K562 treated with DMSO at 1 percent for 12 hours (cell line): Measurements from ENCODE around the gene GPRASP2. TPM values are rescaled to one million over a fixed set of nuclear protein-coding genes. Genes with fewer than 3 reads are reported as not detected.

Source experiments
- total RNA-seq: library from RNA; unstranded; fragments of 300-600 nt; gene quantifications from 2 replicates; pipeline ENCODE4 v1.2.3, GENCODE V29; 2022; ENCODE audit not compliant: insufficient read depth

The GPRASP2 gene
- total RNA-seq: 1.7 and 9.0 TPM in 2 replicates

GRCh38 chrX:102712216-102712966, at the start of gene GPRASP2:
GPRASP2 (plus strand) TSS chrX:102712448; CDS start chrX:102714870, 2,422 bp downstream.

DNA sequence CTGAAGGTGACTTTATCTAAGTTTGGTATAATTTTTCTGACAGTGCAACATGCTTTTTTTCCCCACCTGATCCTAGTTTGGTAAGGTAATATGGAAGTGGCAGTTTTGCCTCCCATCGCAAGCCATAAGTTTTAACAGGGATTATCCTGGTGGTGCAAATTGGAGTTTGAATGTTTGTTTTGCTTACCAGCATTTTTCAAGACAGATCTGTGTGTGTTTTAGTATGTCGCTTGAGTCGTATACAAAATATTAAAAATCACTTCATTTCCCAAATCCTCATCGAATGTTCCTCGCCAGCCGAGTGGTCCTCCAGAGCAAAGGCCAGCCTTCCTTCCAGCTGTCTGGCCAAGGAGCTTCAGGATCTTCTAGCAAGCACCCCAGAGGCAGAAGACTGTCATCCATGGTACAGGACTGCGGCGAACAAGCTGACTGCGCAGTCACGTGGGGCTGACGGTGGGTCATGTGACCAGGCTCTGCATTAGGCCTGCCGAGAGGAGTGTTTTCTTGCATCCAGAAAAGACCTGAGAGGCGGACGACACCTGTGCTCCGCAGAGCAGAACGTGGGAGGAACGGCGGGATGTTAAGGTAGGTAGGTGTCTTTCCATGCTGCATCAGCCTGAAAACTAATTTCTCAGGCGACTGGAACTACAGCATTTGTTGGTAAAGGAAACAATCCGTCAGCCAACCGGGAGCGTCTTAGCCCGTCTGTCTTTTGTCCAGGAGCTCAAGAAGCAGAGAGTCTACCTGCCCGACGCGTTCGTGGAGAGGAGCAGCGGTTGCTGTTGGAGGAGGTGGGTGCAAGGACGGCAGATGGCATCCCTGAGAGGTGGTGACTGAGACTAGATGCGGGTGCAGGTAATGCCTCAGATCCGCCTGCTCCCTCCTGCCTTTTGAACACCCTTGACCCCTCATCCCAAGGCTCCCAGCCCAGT, 8.3 kb downstream of the GPRASP2 start, which contains the start of gene GPRASP3:
GPRASP3 (plus strand) TSS at position 507 of the 932 bp plus-strand sequence. CDS start 28,253 bp downstream, outside the sequence.

Other genes starting within 250 kb of the GPRASP2 start
- gene TCP11X2, start 240.6 kb upstream of the GPRASP2 start, total RNA-seq: not detected in 2 replicates
- not detected in 2 replicates for gene TMSB15A, start 195.7 kb upstream of the GPRASP2 start, total RNA-seq
- 3.2 and 13.8 TPM in 2 replicates for gene ARMCX5, start 112.9 kb upstream of the GPRASP2 start, total RNA-seq
- 0.13 and 0.35 TPM in 2 replicates for gene GPRASP1, start 61.0 kb upstream of the GPRASP2 start, total RNA-seq
- gene GPRASP3, start 8.3 kb downstream of the GPRASP2 start, total RNA-seq: 0.50 and 3.6 TPM in 2 replicates
- gene RAB40AL, start 224.8 kb downstream of the GPRASP2 start, total RNA-seq: 1.1 TPM in 1 of 2 replicates, not detected in the other